ENCODE results near the gene ABCA3.

ABCA3 gene

DNA sequence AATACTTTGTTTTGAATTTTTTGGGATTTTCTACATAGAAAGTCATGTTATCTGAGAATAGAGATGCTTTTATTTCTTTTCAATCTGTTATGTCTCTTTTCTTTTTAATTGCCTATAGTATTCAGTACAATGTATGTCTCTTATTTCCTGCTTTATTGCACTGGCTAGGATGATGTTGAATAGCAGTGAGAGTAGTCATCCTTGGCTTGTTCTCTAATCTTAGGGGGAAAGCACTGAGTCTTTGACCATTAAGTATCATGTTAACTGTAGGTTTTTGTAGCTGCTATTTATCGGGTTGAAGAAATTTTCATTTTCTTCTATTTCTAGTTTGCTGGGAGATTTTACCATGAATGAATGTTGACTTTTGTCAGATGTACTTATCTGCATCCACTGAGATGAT is 10.0 kb upstream of the ABCA3 start:
- DNase-seq: no peak

- DNase-seq: no peak
Measured at GRCh38 chr16:2343211-2343610, 2.7 kb upstream of the ABCA3 start.

GRCh38 chr16:2341456-2342447 is 1.2 kb upstream of the ABCA3 start:
- DNase-seq: no peak

DNA sequence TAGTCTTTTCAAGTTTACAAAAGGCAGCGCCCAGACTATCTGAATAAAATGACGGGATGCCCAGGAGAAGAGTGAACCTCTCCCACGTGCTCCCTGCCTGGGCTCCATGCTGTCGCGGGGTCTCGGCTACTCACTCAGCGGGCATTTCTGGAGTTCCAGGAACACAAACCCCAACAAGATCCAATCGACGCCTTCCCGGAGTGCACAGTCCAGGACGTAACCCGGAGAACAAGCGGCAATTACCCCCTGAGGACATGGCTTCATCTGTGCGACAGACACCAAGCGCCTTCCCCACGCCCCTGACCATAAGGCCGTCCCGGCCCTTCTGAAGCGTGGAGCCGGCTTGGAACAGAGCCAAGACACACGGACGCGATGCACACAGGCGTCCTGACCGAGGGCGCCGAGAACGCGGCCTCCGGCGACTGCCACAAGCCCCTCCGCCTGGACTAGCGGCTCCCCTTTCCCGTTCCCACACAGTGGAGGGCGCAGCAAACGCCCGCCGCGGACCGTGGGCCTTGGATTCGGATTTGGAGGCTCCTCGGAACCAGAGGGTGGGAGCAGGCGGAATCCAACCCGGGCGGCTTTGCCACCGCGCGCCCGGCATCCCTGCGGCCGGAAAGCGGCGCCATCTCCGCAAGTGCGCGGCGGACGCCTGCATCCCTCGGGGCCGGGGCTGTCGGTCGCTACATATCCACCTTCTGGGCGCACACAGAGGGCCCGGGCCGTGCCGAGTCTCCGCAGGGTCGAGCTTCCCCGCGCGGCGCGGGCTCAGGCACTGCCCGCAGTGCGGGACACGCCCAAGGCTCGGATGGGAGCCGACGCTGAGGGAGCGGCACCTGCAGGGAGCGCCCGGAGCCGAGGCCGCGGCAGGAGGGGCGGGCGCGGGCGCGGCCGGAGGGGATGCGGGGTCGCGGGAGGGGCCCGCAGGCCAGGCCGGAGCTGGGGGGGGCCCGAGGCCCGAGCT is 725 bp downstream of the ABCA3 start:
- peak; percentile 33 to 66 for DNase-seq

GRCh38 chr16:2337431-2338296 is 2.9 kb downstream of the ABCA3 start:
- no peak for DNase-seq

- no peak for DNase-seq
Measured at GRCh38 chr16:2335286-2335895, 5.1 kb downstream of the ABCA3 start.

DNA sequence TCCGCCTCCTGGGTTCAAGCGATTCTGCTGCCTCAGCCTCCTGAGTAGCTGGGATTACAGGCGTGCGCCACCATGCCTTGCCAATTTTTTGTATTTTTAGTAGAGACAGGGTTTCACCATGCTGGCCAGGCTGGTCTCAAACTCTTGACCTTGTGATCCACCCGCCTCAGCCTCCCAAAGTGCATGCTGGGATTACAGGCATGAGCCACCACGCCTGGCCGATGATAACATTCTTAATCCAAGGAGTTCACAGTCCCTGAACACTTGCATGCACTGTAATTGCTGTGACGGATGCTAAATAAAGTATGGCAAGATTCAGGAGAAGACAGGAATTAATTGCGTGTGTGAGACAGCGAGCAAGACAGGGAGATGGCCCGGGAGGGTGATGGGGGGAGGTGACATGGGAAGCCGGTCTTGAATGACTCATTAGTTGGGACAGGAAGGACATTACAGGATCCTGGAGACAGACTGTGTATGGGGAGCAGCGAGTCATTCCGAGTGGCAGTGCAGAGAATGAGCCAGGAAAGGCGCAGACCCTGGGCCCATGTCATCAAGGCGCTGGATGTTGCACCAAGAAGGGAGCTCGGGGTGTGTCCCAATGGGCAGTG is 6.7 kb downstream of the ABCA3 start:
- DNase-seq: no peak

- DNase-seq: no peak
Measured at GRCh38 chr16:2333231-2333630, 7.3 kb downstream of the ABCA3 start.

DNA sequence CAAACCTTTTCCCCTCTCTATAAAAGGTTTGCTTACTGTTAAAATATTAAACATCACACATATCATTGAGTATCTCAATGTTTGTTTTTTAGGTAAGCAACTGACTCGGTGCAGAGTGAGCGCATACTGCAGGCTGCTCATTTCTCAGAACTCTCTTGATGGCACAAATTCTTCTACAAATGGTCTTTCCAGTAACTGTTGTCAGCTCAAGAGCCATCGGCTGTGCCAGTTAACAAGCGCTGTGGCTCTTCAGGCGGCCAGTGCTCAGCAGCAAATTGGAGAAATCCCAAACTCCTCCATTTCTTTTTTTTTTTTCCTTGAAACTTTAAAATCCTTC is 8.6 kb downstream of the ABCA3 start:
- no peak for DNase-seq

DNA sequence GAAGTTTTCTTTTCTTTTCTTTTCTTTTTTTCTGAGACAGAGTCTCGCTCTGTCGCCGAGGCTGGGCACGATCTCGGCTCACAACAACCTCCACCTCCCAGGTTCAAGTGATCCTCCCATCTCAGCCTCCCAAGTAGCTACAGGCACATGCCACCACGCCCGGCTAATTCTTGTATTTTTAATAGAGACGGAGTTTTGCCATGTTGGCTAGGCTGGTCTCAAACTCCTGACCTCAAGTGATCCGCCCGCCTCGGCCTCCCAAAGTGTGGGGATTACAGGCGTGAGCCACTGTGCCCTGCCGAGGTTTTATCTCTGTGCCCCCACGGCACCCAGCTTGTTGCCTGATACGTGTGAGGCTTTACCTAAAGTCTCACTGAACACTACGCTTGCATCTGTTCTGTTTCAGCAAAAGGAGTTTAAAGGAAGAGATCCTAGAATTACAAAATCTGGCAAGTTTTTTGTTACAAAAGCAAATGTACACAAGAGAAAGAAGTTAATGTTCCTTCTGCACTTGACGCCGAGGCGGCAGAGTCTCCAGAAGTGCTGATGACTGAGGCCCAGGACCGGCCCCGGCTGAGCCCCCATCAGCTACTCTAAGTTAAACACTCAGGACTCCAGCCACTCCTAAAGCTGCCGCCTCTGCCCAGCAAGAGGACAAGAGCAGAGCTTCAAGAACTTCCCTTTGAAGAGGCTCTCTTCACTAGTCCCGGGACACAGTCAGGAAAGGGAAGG is 9.2 kb downstream of the ABCA3 start:
- no peak for DNase-seq

GRCh38 chr16:2329532-2329931 is 11.0 kb downstream of the ABCA3 start:
- no peak for DNase-seq

- DNase-seq: no peak
Measured at GRCh38 chr16:2328428-2328827, 12.1 kb downstream of the ABCA3 start.

DNA sequence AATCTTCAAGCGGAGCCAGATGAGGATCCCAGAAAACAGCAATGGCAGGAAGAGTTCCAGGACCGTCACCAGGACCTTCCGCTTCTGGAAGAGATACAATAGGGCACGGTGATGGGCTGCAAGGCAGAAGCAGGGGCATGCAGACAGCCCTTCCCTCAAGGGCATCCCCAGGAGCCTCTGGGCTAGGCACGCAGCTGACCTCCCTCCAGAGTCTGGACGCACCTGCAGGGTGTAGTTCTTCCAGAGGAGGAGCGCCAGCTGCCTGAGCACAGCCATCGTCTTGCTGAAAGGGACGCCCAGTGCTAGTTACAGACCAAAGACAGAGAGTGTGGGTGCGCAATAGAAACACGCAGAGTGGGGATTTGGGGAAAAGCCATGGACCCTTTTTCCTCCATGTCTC is 14.3 kb downstream of the ABCA3 start:
- no peak for DNase-seq

DNA sequence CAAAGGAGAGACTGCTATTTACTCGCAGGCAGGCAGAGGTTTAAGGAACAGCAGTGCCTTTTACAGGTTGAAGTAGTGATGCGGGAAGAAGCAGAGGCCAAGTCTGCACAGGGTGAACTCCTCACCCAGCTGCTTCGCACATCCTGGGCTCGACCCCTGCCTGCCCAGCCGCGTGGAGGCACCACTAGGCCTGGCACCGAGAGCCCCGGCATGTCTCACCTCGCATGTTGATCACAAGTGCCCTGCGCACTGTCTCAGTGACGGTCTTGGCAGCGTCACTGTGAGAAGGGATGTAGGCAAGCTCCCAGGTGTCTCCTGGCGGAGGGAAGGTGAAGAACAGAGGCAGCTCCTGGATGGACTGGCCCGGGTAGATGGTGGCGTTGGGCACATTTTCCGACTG is 14.7 kb downstream of the ABCA3 start:
- no peak for DNase-seq

- no peak for DNase-seq
Measured at GRCh38 chr16:2325181-2325580, 15.3 kb downstream of the ABCA3 start.

DNA sequence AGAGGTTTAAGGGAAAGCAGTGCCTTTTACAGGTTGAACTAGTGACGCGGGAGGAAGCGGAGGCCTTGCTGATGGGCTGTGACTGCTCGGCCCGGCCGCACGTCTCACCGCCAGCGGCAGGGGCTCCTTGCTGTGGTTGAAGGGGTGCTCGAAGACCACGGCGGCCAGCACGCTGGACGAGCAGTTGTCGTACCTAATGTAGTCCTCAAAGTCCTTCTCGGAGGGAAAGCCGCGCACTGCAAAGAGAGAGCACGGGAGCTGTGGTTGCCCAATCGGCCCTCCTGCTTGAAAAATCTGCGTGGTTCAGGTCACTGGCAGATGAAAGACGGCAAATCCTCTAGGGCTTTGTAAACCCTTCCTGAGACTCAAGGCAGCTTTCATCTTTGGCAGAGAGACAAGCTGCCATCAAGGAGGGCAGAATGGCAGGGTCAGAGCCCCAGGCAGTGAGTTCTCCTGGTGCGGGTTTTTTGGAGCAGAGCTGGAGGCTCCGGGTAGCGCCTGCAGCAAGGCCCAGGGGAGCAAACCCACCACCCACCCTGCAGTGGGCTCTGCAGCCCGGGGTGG is 16.1 kb downstream of the ABCA3 start:
- no peak for DNase-seq

- no peak for DNase-seq
Measured at GRCh38 chr16:2323701-2324100, 16.8 kb downstream of the ABCA3 start.

- DNase-seq: no peak
Measured at GRCh38 chr16:2319606-2320005, 20.9 kb downstream of the ABCA3 start.

DNA sequence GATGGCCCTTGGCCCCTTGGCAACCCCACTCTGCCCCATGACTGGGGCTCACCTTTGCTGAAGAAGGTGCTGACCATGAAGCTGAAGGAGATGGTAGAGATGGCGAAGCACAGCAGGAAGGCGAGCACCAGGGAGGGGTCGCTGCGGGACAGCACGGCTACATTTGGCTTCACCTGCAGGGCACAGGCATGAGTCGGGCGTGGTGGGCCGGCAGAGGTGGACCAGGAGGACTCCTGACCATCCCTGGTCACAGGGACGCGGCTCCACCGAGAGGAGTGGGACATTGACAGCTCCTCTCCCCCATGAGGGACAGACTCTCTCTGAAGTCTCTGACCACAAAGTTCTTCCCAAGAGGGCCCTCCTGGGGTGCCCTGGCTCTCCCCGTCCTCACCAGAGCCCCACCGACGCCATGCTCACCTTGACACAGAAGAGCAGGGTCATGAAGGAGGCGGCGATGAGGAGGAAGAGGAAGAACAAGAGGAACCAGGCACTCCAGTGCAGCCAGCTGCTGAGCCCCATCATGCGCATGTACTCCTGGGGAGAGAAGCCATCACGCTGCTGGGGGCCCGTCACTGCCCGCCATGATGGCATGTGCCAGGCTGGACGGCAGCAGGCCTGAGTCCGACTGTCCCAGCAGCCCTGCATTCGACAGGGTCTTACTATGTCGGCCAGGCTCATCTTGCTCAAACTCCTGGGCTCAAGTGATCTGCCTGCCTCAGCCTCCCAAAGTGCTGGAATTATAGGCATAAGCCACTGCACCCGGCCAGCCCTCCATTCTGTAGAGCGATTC is 23.1 kb downstream of the ABCA3 start:
- no peak for DNase-seq
